Measurements from ENCODE around the gene NOL4.
"Not testable (repeated sequence)": the region's sequence is repeated elsewhere in the genome, so short reads cannot be mapped to it uniquely, and the experiment has no call there.

NOL4 gene

GRCh38 chr18:34251919-34252318, 27.2 kb upstream of the NOL4 start:
- Histone ChIP-seq H3K4me3 (replicated peaks; ENCODE audit: insufficient read depth, low read length) (no peak overlapping the region), H3K27me3 (ENCODE audit: insufficient read depth, poor library complexity, severe bottlenecking) (no peaks in the 10 kb centered on the region), H3K27ac (replicated peaks) (no peak overlapping the region)
- TF ChIP-seq REST (IDR thresholded peaks at IDR 0.05; ENCODE audit: insufficient replicate concordance, low read depth) (no peak), POLR2AphosphoS5 (IDR thresholded peaks at IDR 0.05; ENCODE audit: low read depth) (no peak), CTCF (IDR thresholded peaks at IDR 0.05; ENCODE audit: insufficient read depth, low read length) (no peak), GABPA (IDR thresholded peaks at IDR 0.05; ENCODE audit: low read depth) (no peak), SPI1 (IDR thresholded peaks at IDR 0.05; ENCODE audit: borderline replicate concordance, low read depth) (no peak)
- DNase-seq (ENCODE audit: low read depth in 1 of 2, low spot score in 1 of 2) = no peak

DNA sequence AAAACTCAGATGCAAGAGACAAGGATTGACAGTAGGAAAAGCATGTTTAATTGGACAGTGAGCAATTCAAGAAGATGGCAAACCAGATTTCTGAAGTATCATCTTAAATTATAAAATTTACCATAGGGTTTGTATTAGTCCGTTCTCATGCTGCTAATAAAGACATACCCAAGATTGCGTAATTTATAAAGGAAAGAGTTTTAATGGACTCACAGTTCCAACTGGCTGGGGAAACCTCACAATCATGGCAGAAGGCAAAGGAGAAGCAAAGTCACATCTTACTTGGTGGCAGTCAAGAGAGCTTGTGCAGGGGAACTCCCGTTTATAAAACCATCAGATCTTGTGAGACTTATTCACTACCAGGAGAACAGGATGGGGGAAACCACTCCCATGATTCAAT, 24.0 kb upstream of the NOL4 start:
- TF ChIP-seq REST (IDR thresholded peaks at IDR 0.05; ENCODE audit: insufficient replicate concordance, low read depth) (no peak), GABPA (IDR thresholded peaks at IDR 0.05; ENCODE audit: low read depth) (no peak)
- DNase-seq (ENCODE audit: low read depth in 1 of 2, low spot score in 1 of 2) = no peak
- Histone ChIP-seq H3K27ac (replicated peaks) (no peak overlapping the region), H3K4me3 (replicated peaks; ENCODE audit: insufficient read depth, low read length) (no peak overlapping the region), H3K27me3 (ENCODE audit: insufficient read depth, poor library complexity, severe bottlenecking) (no peaks in the 10 kb centered on the region)

- DNase-seq (ENCODE audit: low read depth in 1 of 2, low spot score in 1 of 2) = no peak
- no peak overlapping the region for H3K27ac ChIP-seq (replicated peaks)
- H3K27me3 ChIP-seq (ENCODE audit: insufficient read depth, poor library complexity, severe bottlenecking) = no peaks in the 10 kb centered on the region
- TF ChIP-seq POLR2AphosphoS5 (IDR thresholded peaks at IDR 0.05; ENCODE audit: low read depth) = no peak
- TF ChIP-seq REST (IDR thresholded peaks at IDR 0.05; ENCODE audit: insufficient replicate concordance, low read depth) = no peak
- no peak for TF ChIP-seq SPI1 (IDR thresholded peaks at IDR 0.05; ENCODE audit: borderline replicate concordance, low read depth)
- no peak for TF ChIP-seq GABPA (IDR thresholded peaks at IDR 0.05; ENCODE audit: low read depth)
- H3K4me3 ChIP-seq (replicated peaks; ENCODE audit: insufficient read depth, low read length) = no peak overlapping the region
Measured at GRCh38 chr18:34242739-34243138, 18.0 kb upstream of the NOL4 start.

- not testable (repeated sequence) for H3K4me3 ChIP-seq (replicated peaks; ENCODE audit: insufficient read depth, low read length); H3K27ac ChIP-seq (replicated peaks); H3K27me3 ChIP-seq (ENCODE audit: insufficient read depth, poor library complexity, severe bottlenecking); DNase-seq (ENCODE audit: low read depth in 1 of 2, low spot score in 1 of 2)
Measured at GRCh38 chr18:34233781-34234388, 9.2 kb upstream of the NOL4 start.

DNA sequence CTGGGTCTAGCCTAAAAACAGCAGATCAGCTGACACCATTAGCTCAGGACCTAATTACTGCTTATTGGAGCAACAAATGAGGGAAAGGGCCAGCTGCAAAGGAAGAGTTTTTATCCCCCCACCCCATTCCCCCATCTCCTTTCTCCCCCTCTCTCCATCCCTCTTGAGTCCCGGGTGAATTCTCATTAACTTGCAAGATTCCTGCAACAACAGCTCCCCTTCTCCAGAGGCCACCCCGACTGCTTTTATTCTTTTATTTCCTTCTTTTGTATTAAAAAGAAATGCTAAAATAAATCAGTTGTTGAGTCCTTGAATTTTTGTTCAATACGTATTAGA, 473 bp upstream of the NOL4 start:
- TF ChIP-seq GABPA (IDR thresholded peaks at IDR 0.05; ENCODE audit: low read depth) = no peak
- no peak for TF ChIP-seq CTCF (IDR thresholded peaks at IDR 0.05; ENCODE audit: insufficient read depth, low read length)
- no peak for TF ChIP-seq SPI1 (IDR thresholded peaks at IDR 0.05; ENCODE audit: borderline replicate concordance, low read depth)
- no peak for TF ChIP-seq REST (IDR thresholded peaks at IDR 0.05; ENCODE audit: insufficient replicate concordance, low read depth)
- TF ChIP-seq POLR2AphosphoS5 (IDR thresholded peaks at IDR 0.05; ENCODE audit: low read depth) = no peak
- H3K27ac ChIP-seq (replicated peaks) = no peak overlapping the region
- H3K4me3 ChIP-seq (replicated peaks; ENCODE audit: insufficient read depth, low read length) = no peak overlapping the region
- no peak for DNase-seq (ENCODE audit: low read depth in 1 of 2, low spot score in 1 of 2)
- H3K27me3 ChIP-seq (ENCODE audit: insufficient read depth, poor library complexity, severe bottlenecking) = peaks cover 48% of the 10 kb centered on the region
